ENCODE measurements around the gene VWA3A. TPM values are rescaled to one million over a fixed set of nuclear protein-coding genes. Genes with fewer than 3 reads are reported as not detected.

VWA3A gene
- total RNA-seq, 1 experiment from 2014 or later, result not detected

DNA sequence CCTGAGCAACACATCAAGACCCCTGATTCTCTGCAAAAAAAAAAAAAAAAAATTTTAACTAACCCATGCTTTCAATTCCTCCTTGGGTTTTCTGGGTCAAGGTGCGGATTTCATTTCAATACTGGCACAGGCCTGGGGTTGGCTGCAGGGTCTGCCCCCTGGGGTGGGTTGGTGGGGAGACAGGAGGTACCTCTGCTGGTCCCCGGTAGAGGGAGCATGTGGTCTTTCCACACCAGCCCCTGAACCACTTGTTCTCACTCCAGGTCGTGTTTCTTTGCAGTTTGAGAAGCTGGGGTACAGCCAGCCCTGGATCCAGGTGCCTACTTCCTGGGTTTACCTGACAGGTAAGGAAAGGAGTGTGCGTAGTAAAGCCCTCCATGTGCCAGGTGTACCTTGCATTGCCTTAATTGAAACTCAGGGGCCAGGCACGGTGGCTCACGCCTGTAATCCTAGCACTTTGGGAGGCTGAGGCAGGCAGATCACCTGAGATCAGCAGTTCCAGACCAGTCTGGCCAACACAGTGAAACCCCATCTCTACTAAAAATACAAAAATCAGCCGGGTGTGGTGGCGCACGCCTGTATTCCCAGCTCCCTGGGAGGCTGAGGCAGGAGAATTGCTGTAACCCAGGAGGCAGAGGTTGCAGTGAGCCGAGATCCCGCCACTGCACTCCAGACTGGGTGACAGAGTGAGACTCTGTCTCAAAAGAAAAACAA, 91.7 kb downstream of the VWA3A start:
- no peak for DNase-seq (ENCODE audit: low read depth, low spot score)
- TF ChIP-seq RAD21 (IDR thresholded peaks at IDR 0.05; ENCODE audit: low read depth) (peak; percentile 30; the same call in 1 of the 2 replicates), ZNF274 (IDR thresholded peaks at IDR 0.05; ENCODE audit: low read depth, low read length) (no peak), JUND (IDR thresholded peaks at IDR 0.05) (no peak), EZH2 (IDR thresholded peaks at IDR 0.05) (no peak)
- TF ChIP-seq, protein P1, sequence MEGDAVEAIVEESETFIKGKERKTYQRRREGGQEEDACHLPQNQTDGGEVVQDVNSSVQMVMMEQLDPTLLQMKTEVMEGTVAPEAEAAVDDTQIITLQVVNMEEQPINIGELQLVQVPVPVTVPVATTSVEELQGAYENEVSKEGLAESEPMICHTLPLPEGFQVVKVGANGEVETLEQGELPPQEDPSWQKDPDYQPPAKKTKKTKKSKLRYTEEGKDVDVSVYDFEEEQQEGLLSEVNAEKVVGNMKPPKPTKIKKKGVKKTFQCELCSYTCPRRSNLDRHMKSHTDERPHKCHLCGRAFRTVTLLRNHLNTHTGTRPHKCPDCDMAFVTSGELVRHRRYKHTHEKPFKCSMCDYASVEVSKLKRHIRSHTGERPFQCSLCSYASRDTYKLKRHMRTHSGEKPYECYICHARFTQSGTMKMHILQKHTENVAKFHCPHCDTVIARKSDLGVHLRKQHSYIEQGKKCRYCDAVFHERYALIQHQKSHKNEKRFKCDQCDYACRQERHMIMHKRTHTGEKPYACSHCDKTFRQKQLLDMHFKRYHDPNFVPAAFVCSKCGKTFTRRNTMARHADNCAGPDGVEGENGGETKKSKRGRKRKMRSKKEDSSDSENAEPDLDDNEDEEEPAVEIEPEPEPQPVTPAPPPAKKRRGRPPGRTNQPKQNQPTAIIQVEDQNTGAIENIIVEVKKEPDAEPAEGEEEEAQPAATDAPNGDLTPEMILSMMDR (IDR thresholded peaks at IDR 0.05 in 2 of 3, conservative IDR thresholded peaks at IDR 0.05 in 1 of 3; ENCODE audit: borderline replicate concordance in 1 of 3, insufficient read depth in 1 of 3, low read depth in 2 of 3, low read length in 2 of 3), result peak; percentile 28 to 68 (median 56); a peak in 5 of 6 replicates
- no peaks in the 10 kb centered on the region for H3K36me3 ChIP-seq (ENCODE audit: control insufficient read depth in 1 of 2, insufficient read depth in 2 of 2, low read length in 2 of 2)
- H2AFZ ChIP-seq (ENCODE audit: low read depth, low read length, poor library complexity, severe bottlenecking), result no peak overlapping the region
- no peaks in the 10 kb centered on the region; the same call in 1 of the 2 replicates for H3K27me3 ChIP-seq (ENCODE audit: insufficient read depth, low read length)
- no peak overlapping the region for H3K4me2 ChIP-seq (ENCODE audit: low read length)
- CTCF ChIA-PET, result no interaction called here
- no peaks in the 10 kb centered on the region for H3K9me3 ChIP-seq (ENCODE audit: control insufficient read depth in 1 of 2, insufficient read depth in 1 of 2, low read depth in 1 of 2, low read length in 2 of 2)
- intact Hi-C loops (cut with micrococcal nuclease), result loop anchor here (10.0 kb wide), 3 partner anchors 59 to 1251 kb away; partner anchors contain the start of gene IGSF6
- peak; percentile 69 for ATAC-seq
- no peak overlapping the region for H3K9ac ChIP-seq (ENCODE audit: low read length)
- H3K27ac ChIP-seq (ENCODE audit: low read depth, low read length), result no peak overlapping the region
- RAD21 ChIA-PET (ENCODE audit: low non-redundant PET in 1 of 2, low total read pairs in 2 of 2, uncharacterized antibody in 2 of 2, unreplicated experiment in 2 of 2), result no interaction called here
- H4K20me1 ChIP-seq (ENCODE audit: insufficient read depth), result no peaks in the 10 kb centered on the region
- BruUV-seq (replicated peaks), result no TSS peak
- H3K4me1 ChIP-seq (ENCODE audit: control insufficient read depth in 1 of 2, insufficient read depth in 2 of 2, low read length in 2 of 2), result peaks cover 6 to 9% of the 10 kb centered on the region in 2 experiments
- H3K9me2 ChIP-seq (ENCODE audit: insufficient read depth), result no peaks in the 10 kb centered on the region
- POLR2A ChIA-PET, result no interaction called here
- H3K79me2 ChIP-seq (ENCODE audit: insufficient read depth, low read length), result no peaks in the 10 kb centered on the region
- H3K4me3 ChIP-seq (replicated peaks in 1 of 2; ENCODE audit: low read depth in 1 of 2, low read length in 2 of 2), result no peak overlapping the region

DNA sequence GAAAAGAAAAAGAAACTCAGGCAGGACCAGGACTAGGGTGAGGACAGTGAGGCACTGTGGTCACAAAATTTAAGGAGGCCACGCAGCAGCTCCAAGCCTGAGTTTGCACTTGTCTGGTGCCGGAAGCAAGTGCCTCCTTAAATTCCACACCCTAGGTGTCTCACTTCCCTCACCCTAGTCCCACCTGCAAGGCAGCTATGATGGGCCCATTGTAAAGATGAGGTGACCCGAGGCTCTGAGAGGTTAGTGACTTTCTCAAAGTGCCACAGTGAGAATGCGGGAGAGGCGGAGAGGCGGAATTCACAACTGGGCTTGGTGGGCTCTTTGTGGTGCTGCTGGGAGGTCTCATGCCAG, 92.3 kb downstream of the VWA3A start:
- ChIA-PET RAD21 (ENCODE audit: low non-redundant PET in 1 of 2, low total read pairs in 2 of 2, uncharacterized antibody in 2 of 2, unreplicated experiment in 2 of 2) (no interaction called here), CTCF (no interaction called here), POLR2A (no interaction called here)
- Histone ChIP-seq H4K20me1 (ENCODE audit: insufficient read depth) (no peaks in the 10 kb centered on the region), H3K27ac (ENCODE audit: low read depth, low read length) (no peak overlapping the region), H3K4me3 (replicated peaks in 1 of 2; ENCODE audit: low read depth in 1 of 2, low read length in 2 of 2) (no peak overlapping the region), H3K9me3 (ENCODE audit: control insufficient read depth in 1 of 2, insufficient read depth in 1 of 2, low read depth in 1 of 2, low read length in 2 of 2) (no peaks in the 10 kb centered on the region), H3K27me3 (ENCODE audit: insufficient read depth, low read length) (no peaks in the 10 kb centered on the region; the same call in 1 of the 2 replicates), H3K79me2 (ENCODE audit: insufficient read depth, low read length) (no peaks in the 10 kb centered on the region), H3K36me3 (ENCODE audit: control insufficient read depth in 1 of 2, insufficient read depth in 2 of 2, low read length in 2 of 2) (no peaks in the 10 kb centered on the region), H3K9me2 (ENCODE audit: insufficient read depth) (no peaks in the 10 kb centered on the region), H2AFZ (ENCODE audit: low read depth, low read length, poor library complexity, severe bottlenecking) (no peak overlapping the region), H3K4me1 (ENCODE audit: control insufficient read depth in 1 of 2, insufficient read depth in 2 of 2, low read length in 2 of 2) (peaks cover 11 to 12% of the 10 kb centered on the region in 2 experiments), H3K9ac (ENCODE audit: low read length) (no peak overlapping the region), H3K4me2 (ENCODE audit: low read length) (no peak overlapping the region)
- ATAC-seq (0 out of 2 replicates have a peak, but pooled peaks have one; percentile 15), DNase-seq (ENCODE audit: low read depth, low spot score) (no peak)
- no peak for TF ChIP-seq JUND (IDR thresholded peaks at IDR 0.05)
- TF ChIP-seq, protein P1 (IDR thresholded peaks at IDR 0.05 in 2 of 3, conservative IDR thresholded peaks at IDR 0.05 in 1 of 3; ENCODE audit: borderline replicate concordance in 1 of 3, insufficient read depth in 1 of 3, low read depth in 2 of 3, low read length in 2 of 3), result 0 out of 6 replicates have a peak, but pooled peaks of 1 of the 3 experiments have one; percentile 17
- BruUV-seq (replicated peaks), result no TSS peak
- intact Hi-C loops (cut with micrococcal nuclease), result loop anchor here (10.0 kb wide), 3 partner anchors 60 to 1250 kb away; partner anchors contain the start of gene IGSF6

Data from HCT116 (cell line).